Hepatocyte (in vitro differentiated cells): ENCODE measurements around the gene MICAL2.

ENCODE experiments used
- CTCF ChIP-seq: fragments of 200-600 bp; sonication (generic); IDR thresholded peaks from 2 replicates; pipeline ENCODE4 v1.5.1; 2016; ENCODE audit warnings: antibody characterized with exemption, mild to moderate bottlenecking; ENCODE audit not compliant: poor library complexity
- EZH2 ChIP-seq: fragments of 200-600 bp; sonication (generic); IDR thresholded peaks from 2 replicates; pipeline ENCODE4 v1.6.1; 2016; ENCODE audit warnings: antibody characterized with exemption, mild to moderate bottlenecking, borderline replicate concordance
- EZH2phosphoT487 ChIP-seq: fragments of 200-600 bp; sonication (generic); IDR thresholded peaks from one replicate; pipeline ENCODE4 v1.6.1; 2018; ENCODE audit warnings: antibody characterized with exemption, mild to moderate bottlenecking, low read depth, moderate library complexity; ENCODE audit not compliant: unreplicated experiment, severe bottlenecking

DNA sequence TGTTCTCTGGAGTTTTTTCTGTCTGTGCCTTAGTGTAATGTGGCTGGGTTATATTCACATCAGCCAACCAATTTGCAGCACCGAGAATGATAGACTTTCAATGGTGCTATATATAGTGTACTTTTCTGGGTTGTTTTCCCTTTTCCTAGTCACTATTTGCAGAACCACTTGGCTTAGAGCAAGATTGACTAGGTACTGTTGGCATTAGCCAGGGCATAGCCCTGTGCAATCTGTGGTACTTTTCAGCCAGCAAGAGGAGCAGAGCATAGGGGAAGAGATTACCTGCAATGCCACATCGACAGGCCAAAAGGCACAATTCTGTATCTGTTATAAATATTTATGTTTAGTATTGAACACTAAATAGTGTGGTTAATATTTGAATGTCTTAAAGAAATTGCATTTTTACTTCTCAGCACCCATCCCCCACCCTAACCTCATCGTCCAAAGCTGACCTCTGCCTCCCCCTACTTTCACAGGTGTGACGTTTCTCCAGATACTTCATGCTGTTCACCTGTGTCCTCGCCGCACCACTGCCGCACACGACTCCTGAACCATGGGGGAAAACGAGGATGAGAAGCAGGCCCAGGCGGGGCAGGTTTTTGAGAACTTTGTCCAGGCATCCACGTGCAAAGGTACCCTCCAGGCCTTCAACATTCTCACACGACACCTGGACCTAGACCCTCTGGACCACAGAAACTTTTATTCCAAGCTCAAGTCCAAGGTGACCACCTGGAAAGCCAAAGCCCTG, 51.4 kb downstream of the MICAL2 start:
- no peak for TF ChIP-seq EZH2
- TF ChIP-seq CTCF = no peak
- no peak for TF ChIP-seq EZH2phosphoT487
